ENCODE measurements around the gene DYNC2LI1.

Gene DYNC2LI1

DNA sequence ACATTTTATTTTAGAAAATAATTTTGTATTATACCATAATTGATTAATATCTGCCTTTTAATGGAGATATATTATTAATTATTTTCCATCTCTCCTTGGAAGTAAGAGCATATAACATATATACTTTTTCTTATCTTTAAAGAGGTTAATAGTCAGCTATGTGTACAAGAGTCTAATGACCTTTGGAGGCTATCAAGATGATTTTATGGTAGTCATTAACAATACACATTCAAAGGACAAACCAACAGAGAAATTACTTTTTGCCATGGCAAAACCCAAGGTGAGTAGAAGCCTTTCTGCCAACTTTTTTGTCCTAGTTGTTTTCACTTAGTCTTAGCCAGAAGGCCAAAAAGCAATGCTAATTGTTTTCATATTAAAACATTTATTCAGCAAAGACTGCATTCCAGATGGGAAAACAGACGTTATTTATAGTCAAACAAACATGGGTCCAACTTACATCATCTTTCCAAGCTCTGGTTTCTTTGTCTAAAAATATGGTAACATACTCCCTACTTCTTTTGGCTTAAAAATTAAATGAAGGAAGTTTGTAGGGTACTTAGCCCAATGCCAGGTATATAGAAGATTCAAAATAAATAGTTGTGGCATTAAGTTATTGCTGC lies 9.6 kb upstream of the DYNC2LI1 start:
- DNase-seq, result no peak

DNA sequence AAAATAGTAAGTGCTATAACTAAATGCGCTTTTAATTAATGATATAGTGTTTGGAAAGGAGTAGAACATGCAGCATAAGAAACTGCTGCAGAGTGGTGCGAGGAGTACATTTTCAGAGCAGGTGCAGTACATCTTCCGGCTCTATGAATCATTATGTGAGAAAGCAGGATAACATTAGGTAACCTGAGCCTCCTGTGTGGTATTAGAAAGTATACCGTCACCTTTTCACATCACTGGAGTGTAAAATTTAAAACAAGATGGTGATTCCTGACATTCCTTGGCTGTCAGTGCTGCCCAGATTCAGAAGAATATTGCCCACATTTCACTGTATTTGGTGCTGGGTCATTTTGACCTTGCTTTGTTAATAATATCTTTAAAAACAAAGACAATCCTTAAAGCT lies 7.8 kb upstream of the DYNC2LI1 start:
- no peak for DNase-seq

DNA sequence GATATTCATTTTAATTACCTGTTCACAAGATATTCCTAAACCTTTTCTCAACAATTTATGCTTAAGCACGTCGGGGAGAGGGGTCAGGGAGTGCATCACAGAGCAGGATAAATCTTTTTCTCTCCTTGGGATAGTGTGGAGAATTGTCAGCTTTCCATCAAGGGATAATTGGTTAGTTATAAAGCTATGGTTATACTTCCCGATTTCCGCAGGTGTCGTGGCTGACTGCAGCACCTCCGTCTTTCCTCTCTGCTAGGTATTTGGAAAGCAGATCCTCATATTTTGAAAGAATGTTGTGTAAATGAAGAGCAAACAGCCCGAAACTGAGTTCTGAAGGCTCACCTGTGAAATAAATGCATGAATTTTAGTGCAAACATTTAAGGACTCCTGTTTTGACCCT lies 778 bp downstream of the DYNC2LI1 start:
- DNase-seq, result no peak

DNA sequence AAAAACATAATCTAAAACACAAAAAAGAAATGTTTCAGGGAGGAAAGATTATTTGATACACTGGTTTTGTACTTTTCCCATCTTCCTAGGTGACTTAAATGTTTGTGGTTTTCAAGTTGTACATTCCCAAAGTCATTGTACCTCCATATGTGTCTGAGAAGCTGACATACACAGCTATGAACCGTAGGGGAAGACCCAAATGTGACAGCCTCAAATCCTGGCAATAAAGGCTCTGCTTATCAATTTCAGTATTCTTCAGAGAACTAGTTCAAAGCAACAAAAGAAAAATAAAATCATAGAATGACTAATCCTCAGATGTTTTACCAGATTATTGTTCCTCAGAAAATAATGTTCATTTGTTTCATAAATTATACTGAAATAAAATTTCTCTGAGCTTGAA lies 2.5 kb downstream of the DYNC2LI1 start:
- DNase-seq, result no peak

DNA sequence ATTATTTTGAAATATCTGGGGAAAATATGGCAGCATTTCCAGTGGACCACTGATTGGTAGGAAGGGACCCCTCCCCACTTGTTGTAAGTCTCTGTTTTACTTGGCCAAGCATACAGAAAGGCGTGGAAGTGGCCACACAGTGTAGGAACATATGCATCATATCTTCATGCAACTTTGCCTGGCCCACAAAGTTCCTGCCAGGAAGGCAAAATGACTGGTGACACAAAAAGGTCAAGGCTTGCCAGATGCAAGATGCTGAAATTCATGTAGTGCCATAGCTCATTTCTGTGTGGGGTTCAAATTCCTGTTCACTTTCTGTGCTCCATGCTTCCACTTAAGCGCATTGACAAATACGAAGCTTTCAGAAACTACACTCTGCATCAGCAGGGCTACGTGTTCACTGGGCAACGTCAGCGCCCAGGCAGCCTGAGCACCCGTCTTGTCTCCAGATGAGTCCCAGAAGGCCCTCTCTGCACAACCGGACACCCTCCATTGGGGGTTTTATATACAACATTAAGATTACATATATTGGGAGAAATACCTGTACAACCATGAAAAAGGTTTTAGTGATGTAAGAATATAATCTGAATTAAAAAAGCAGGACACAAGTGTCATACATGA lies 3.6 kb downstream of the DYNC2LI1 start:
- no peak for DNase-seq

DNA sequence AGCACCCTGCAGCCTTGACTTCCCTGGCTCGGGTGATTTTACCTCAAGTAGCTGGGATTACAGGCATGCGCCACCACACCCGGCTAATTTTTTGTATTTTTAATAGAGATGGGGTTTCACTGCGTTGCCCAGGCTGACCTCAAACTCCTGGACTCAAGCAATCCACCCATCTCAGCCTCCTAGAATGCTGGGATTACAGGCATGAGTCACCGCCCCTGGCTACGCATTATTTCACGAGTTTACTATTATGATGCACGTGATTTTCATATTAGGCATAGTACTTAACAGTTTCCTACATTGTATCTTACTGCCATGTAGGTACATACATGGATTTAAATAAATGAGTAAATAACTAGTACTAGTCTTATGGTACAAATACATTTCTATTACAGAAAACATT lies 4.4 kb downstream of the DYNC2LI1 start:
- DNase-seq, result no peak

DNA sequence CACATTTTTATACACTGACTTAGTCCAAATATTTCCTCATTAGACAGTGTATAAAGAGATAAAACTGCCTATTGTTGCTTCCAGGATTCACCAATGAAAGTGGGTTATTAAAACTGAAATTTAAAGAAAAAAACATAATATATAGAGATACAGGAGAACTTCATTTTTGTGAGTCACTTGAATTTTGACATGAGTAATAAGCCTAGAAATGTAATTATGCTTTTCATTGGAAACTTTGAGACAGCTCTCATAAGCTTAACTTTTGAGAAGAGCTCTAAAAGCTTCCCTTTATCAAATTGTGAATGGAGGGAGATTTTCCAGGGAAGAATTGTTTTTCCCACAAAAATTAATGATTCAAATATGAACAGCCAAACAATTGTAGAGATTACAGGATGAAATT lies 14.1 kb downstream of the DYNC2LI1 start:
- DNase-seq, result no peak

DNA sequence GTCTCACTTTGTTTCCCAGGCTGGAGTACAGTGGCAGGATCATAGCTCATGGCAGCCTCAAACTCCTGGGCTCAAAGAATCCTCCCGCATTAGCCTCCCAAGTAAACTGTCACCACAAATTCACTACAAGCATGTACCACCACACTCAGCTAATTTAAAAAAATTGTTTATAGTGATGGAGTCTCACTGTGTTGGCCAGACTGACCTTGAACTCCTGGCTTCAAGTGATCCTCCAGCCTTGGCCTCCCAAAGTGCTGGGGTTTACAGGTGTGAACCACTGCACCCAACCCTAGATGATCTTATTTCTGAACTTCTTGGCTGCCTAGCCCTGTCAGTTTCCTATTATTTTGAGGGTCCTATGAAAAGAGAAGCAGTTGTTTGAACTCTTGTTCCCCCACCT lies 14.8 kb downstream of the DYNC2LI1 start:
- no peak for DNase-seq

DNA sequence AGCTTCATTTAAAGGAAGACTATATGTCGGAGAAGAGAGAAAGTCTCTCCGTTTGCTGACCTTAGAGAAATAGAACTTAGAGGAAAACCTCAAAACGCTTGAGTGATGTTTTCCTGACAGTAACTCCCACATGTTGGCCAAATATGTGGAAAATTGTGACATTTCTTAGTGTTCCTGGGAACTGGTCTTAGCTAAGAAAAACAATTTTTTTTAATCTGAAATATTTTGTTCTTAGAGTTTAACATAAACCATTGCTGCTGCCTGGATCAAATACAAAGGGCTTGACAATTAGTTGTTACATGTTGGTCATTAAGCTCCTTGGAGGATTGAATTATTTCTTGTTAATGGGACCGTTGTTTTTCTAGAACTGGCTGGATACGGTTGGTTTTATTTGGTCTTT lies 16.3 kb downstream of the DYNC2LI1 start:
- DNase-seq, result no peak

DNA sequence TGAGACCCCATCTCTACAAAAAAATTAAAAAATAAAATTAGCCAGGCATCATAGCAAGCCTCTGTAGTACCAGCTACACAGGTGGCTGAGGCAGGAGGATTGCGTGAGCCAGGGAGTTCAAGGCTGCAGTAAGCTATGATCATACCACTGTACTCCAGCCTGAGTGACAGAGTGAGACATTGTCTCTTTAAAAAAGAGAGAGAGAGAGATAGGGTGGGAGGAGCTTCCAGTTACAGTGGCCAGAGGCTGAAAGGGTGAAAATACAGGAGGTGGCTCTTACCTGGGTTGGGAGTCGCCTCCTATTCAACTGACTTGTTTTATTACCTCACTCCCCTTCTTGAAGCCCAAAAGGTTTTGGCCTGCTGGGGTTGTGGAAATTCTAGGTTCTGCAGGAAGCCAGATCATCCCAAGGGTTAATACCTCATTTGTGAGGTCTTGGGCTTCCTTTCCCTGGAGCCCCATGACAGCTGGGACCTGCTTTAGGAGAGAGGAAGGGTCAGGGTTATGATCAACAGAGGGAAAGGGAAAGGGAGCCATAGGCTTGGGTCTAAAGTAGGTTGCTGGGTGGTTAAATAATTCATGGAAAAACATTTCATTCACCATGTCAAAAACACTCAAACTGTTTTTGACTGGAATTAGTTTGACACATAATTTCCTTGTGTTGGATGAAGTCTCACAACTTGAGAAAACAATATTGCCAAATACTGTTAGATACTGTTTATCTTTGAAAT lies 17.4 kb downstream of the DYNC2LI1 start:
- no peak for DNase-seq

DNA sequence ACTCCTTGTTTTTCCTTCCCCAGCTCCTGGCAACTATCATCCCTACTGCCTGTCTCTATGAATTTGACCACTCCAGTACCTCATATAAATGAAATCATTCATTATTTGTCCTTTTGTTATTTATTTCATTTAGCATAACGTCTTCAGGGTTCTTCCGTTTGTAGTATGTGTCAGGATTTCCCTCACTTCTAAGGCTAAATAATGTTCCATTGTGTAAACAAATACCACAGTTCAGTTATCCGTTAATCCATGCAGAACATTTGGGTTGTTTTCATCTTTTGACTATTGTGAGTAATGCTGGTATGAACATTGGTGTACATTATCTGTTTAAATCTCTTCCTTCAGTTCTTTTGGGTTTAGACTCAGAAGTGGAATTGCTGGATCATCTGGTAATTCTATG lies 18.8 kb downstream of the DYNC2LI1 start:
- no peak for DNase-seq

DNA sequence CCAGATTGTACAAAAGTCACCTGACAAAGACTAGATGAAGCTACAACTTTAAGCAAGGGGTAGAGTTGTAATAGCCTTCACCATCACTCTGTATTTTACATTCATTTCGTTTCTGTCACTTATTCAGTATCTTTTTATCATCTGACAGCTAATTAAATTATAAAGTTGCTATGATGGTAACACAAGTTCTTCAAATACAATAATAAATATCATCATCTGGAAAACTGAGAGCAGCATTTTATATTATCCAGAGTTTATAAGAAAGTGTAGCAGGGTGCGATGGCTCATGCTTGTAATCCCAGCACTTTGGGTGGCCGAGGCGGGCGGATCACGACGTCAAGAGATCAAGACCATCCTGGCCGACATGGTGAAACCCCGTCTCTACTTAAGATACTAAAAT lies 21.1 kb downstream of the DYNC2LI1 start:
- no peak for DNase-seq

DNA sequence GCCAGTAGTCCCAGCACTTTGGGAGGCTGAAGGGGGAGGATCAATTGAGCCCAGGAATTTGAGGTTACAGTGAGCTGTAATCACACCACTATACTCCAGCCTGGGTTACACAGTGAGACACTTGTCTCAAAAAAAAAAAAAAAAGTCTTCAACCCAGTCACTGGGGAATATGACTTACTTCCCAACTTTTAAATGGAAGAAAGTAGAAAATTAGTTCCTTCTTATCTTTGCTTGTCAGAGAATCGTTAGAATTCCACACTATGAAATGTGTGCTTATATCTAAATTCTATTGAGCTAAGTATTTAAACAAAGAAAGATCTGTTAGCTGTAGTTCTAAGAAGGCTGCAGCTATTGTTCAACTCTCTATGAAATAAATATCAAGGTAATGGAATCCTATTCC lies 22.4 kb downstream of the DYNC2LI1 start:
- no peak for DNase-seq

DNA sequence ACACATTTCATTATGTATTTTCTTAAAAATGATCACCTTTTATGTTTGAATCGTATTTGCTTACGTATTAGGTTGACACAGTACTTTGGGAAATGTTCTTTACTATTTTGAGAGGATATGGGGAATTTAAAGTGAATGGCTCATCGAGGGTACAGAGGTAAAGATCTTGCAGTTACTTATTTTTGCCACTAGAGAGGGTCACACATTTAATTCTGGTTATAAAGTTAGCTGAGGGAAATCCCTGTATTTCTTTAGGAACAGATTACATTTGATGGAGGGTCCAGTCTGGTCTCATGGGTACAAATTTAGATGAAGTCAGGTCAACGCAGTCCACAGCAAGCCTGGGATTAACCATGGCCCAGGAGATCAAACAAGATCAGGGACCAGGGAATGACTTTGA lies 24.5 kb downstream of the DYNC2LI1 start:
- DNase-seq, result peak; percentile 15 to 19

DNA sequence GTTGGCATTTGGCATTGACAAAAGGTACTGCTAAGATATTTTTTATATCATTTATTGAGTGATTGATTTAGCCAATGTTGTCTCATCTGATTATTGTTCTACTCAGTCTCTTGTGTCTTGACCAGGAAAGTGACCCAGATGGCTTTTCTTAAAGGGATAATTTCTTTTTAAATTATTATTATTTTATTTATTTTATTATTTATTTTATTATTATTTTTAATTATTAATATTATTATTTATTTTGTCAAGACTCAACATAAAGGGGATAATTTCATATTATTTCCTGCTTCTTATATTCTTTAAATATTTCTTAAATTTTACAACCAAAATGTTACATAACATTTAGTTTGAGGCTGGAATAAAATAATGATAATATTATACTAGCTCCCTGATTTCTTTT lies 27.1 kb downstream of the DYNC2LI1 start:
- DNase-seq, result no peak

DNA sequence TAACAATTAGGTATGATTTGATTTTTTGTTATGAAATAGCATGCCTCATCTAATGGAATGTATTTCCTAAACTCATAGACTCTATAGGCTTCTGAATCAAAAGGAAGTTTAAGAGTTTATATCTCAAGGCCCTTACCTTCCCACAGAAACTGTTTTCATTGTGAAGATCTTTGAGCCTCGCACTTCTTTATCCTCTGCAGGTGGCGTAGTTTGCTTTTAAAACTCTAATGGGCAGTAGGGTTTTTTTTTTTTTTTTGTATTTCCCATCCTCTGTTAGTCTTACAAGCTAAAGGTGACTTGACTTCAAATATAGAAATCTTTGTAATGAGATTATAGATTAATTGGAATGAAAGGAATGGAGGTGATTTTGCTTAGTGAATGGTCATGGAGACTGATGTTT lies 28.3 kb downstream of the DYNC2LI1 start:
- no peak for DNase-seq

DNA sequence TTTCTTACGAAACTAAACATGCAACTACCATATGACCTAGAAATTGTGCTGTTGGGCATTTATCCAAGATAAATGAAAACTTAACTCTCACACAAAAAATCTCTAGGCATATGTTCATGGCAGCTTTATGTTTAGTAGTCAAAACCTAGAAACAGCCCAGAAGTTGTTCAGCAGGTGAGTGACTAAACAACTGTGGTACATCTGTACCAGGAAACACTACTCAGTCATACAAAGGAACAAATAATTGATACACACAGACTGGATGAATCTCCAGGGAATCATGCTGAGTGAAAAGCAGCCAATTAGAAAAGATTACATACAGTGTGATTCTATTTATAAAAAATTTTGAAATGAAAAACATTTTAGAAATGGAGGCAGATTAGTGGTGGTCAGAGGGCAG lies 29.3 kb downstream of the DYNC2LI1 start:
- DNase-seq, result no peak

DNA sequence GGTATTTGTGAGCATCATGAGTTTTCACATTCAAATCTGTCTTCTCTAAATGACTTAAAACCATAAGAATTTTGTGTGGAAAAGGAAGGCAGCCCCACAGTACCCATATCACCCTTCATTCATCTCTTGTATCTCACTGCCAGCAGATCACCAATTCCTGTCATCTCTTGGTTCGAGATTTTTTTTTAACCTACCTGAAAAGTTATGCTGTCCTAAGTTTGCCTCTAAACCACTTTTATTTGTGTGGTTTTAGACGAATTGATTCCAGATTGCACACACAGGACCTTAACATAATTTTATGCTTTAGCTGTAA lies 32.8 kb downstream of the DYNC2LI1 start:
- DNase-seq, result no peak

DNA sequence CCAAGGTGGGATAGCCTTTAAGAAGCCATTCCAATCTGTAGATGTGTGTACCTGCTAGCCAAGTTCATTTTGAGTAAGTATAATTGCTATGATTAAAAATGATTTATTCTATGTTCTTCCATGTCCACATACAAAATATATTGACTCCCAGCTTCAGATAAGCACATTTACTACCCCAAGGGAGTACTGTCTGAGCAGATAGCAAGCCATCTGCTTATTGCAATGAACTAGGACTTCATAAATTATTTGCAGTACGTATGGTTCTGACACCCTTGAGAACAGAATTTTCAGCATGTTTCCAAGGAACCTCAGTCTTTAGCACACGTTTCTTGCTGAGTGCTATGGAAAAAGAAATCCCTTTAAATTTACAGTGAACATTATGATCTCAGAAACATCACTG lies 36.6 kb downstream of the DYNC2LI1 start:
- no peak for DNase-seq

DNA sequence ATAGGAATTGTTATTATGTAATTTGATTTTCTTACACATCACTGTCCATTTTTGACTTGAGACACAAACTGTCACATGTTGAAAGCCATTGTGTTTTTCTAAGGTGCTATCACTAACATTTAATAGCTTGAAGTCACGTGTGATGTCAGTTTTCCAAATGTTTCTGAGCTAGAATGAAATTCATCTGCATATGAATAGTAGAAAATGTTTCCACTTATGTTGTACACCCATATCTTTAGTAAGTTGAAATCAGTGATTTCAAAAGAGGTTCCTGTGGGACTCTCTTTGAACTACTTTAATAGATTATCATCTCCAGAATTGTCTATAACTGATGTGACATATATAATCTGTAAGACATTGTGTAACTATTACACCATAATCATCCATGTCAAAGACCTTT lies 37.0 kb downstream of the DYNC2LI1 start:
- no peak for DNase-seq

DNA sequence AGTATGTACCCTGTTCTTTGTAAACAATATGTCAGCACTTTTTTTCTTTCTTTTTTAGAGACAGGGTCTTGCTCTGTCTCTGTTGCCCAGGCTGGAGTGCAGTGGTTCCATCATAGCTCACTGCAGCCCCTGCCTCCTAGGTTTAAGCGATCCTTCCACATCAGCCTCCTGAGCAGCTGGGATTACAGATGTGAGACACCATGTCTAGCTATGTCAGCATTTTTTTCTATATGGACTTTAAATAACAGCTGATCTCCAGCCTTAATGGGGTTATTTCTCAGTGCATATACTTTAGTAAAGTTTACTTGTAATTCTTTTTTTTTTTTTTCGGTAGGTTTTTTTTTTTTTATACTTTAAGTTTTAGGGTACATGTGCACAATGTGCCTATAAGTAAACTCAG lies 38.2 kb downstream of the DYNC2LI1 start:
- DNase-seq, result no peak

DNA sequence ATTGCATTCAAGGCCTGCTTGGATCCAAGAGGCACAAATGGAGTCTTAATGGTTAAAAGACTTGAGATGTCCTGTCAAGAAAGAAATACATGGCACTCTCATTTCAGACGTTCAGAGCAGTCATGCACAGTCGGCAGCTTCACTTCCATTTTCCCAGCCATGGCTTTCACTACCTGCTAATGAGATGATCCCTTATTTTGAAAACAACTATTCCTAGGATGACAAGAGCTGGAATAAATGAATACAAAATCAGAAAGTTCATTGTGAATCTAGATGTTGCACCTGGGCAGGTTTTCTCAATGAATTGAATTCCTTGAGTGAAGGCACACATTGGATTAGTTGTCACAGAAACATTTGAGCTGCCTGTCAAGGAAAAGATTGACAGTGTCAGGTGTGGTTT lies 39.1 kb downstream of the DYNC2LI1 start:
- no peak for DNase-seq

DNA sequence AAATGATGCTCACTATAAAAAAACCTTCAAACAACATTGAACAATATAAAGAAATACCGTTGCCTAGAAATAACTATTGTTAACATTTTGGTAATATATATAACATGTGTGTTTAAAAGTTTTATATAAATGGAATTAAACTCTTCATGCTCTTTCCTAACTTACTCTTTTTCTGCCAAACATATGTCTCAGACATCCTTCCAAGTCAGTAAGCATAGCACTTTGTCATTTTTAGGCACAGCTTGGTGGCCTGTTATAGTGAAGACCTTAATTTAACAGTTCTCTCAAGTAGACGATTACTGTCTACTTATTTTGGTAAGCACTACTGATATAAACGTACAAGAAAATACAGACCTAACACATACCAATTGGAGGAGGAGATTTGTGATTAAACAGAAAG lies 40.9 kb downstream of the DYNC2LI1 start:
- DNase-seq, result no peak

DNA sequence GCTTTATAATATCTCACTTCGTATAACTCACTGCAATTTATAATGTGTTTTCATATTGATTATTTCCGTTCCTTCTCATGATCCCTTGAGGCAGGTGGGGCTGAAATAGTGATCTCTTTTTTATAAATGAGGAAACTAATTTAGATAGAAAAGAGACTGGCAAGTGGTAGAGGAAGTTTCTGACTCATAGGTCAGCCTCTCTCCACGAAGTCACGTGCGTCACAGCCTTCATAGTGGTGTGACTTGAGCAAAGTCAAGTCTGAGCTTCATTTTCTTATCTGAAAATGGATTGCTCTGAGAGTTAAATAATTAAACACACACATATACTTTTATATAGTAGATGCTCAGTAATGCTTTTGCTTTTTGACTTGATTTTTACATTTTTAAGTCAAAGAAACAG lies 44.9 kb downstream of the DYNC2LI1 start:
- peak; percentile 33 to 58 for DNase-seq

Data from AML-193 (cell line).